ENCODE results near the gene GUCA1A.
A peak's percentile ranks its signal among the peaks of the same experiment; 100 is the strongest.
"Not testable (repeated sequence)": the region's sequence is repeated elsewhere in the genome, so short reads cannot be mapped to it uniquely, and the experiment has no call there.

Gene GUCA1A

GRCh38 chr6:42163981-42164380 lies 9.2 kb upstream of the GUCA1A start:
- TF ChIP-seq, protein P1, sequence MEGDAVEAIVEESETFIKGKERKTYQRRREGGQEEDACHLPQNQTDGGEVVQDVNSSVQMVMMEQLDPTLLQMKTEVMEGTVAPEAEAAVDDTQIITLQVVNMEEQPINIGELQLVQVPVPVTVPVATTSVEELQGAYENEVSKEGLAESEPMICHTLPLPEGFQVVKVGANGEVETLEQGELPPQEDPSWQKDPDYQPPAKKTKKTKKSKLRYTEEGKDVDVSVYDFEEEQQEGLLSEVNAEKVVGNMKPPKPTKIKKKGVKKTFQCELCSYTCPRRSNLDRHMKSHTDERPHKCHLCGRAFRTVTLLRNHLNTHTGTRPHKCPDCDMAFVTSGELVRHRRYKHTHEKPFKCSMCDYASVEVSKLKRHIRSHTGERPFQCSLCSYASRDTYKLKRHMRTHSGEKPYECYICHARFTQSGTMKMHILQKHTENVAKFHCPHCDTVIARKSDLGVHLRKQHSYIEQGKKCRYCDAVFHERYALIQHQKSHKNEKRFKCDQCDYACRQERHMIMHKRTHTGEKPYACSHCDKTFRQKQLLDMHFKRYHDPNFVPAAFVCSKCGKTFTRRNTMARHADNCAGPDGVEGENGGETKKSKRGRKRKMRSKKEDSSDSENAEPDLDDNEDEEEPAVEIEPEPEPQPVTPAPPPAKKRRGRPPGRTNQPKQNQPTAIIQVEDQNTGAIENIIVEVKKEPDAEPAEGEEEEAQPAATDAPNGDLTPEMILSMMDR (conservative IDR thresholded peaks at IDR 0.05; ENCODE audit: low read length): no peak
- peak; percentile 82 for DNase-seq (ENCODE audit: low read depth)
- H3K4me3 ChIP-seq (ENCODE audit: low read length): no peak overlapping the region

GRCh38 chr6:42165016-42165415 lies 8.1 kb upstream of the GUCA1A start:
- H3K4me3 ChIP-seq (ENCODE audit: low read length): no peak overlapping the region
- peak; percentile 92 for DNase-seq (ENCODE audit: low read depth)
- TF ChIP-seq, protein P1 (conservative IDR thresholded peaks at IDR 0.05; ENCODE audit: low read length): no peak

- TF ChIP-seq, protein P1 (conservative IDR thresholded peaks at IDR 0.05; ENCODE audit: low read length): peak; percentile 94
- DNase-seq (ENCODE audit: low read depth): peak; percentile 43
- H3K4me3 ChIP-seq (ENCODE audit: low read length): no peak overlapping the region
Measured at GRCh38 chr6:42166444-42167141, 6.6 kb upstream of the GUCA1A start.

- TF ChIP-seq, protein P1 (conservative IDR thresholded peaks at IDR 0.05; ENCODE audit: low read length): peak; percentile 12
- DNase-seq (ENCODE audit: low read depth): no peak
- no peak overlapping the region for H3K4me3 ChIP-seq (ENCODE audit: low read length)
Measured at GRCh38 chr6:42168650-42169049, 4.5 kb upstream of the GUCA1A start.

- H3K4me3 ChIP-seq (ENCODE audit: low read length); DNase-seq (ENCODE audit: low read depth): not testable (repeated sequence)
Measured at GRCh38 chr6:42169780-42170179, 3.4 kb upstream of the GUCA1A start.

- TF ChIP-seq, protein P1 (conservative IDR thresholded peaks at IDR 0.05; ENCODE audit: low read length): no peak
- DNase-seq (ENCODE audit: low read depth): no peak
- no peak overlapping the region for H3K4me3 ChIP-seq (ENCODE audit: low read length)
Measured at GRCh38 chr6:42171813-42172581, 1.2 kb upstream of the GUCA1A start.

DNA sequence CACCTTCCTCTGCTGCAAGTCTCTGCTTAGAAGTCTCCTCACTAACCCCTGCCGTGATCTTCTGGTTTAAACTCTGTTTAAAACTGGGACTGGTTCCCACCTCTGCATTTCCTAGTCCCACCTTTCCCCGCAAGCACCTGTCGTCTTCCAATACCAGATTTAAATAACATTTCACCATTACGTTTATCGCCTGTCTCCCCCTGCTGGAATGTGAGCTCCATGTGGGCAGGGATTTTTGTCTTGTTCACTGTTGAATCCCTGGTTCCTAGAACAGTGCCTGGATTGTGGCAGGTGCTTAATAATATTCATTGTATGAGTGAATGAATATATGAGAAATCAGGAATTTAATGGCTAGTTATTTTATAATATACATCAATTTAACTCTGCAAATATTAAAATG lies 2.7 kb downstream of the GUCA1A start:
- TF ChIP-seq, protein P1 (conservative IDR thresholded peaks at IDR 0.05; ENCODE audit: low read length): peak; percentile 20
- DNase-seq (ENCODE audit: low read depth): no peak
- H3K4me3 ChIP-seq (ENCODE audit: low read length): no peak overlapping the region

All from AG10803 (cell line).